Activated T-helper 2 cell treated with anti-CD3 and anti-CD28 coated beads, Interferon-gamma antibody, Interleukin-2, Interleukin-4, amounts not matched to agents 10 μg/mL and 5 μg/mL and 100 μg/mL, durations not matched to agents 14 hours and 24 hours and 36 hours (primary cell): Measurements from ENCODE around the gene MUC6. TPM values are rescaled to one million over a fixed set of nuclear protein-coding genes. Genes with fewer than 3 reads are reported as not detected.

Source experiments
- DNase-seq: peaks from one replicate; pipeline ENCODE4 v3.0.0; 2021; ENCODE audit warnings: low spot score
- H3K27ac Mint-ChIP-seq: one replicate; pipeline ENCODE4 v1.8.0; 2021; ENCODE audit warnings: mixed read lengths
- H3K27me3 Mint-ChIP-seq: one replicate; pipeline ENCODE4 v1.8.0; 2021; ENCODE audit warnings: low read depth, mixed read lengths
- H3K36me3 Mint-ChIP-seq: one replicate; pipeline ENCODE4 v1.8.0; 2021; ENCODE audit warnings: low read depth, mixed read lengths
- H3K4me1 Mint-ChIP-seq: one replicate; pipeline ENCODE4 v1.8.0; 2021; ENCODE audit warnings: low read depth, mixed read lengths
- H3K4me3 Mint-ChIP-seq: one replicate; pipeline ENCODE4 v1.8.0; 2021; ENCODE audit warnings: low read depth, mild to moderate bottlenecking, moderate library complexity, mixed read lengths
- H3K9me3 Mint-ChIP-seq: one replicate; pipeline ENCODE4 v1.8.0; 2021; ENCODE audit warnings: mixed read lengths
- intact Hi-C: fragments of 100-400 bp; cut with micrococcal nuclease; formaldehyde crosslinking; loops from one replicate; pipeline ENCODE4 v1.15.1; 2023
- total RNA-seq: library from RNA; stranded (reverse); gene quantifications from 2 replicates; pipeline ENCODE4 v1.2.3, GENCODE V29; 2022

Gene MUC6
- total RNA-seq, 1 donor from 2014 or later: not detected

- H3K27ac Mint-ChIP-seq: no peak overlapping the region
- no peak overlapping the region for H3K4me3 Mint-ChIP-seq
- no peak for DNase-seq
- peaks cover 8% of the 10 kb centered on the region for H3K27me3 Mint-ChIP-seq
- intact Hi-C loops: no loop called here
- no peaks in the 10 kb centered on the region for H3K4me1 Mint-ChIP-seq
- H3K9me3 Mint-ChIP-seq: no peaks in the 10 kb centered on the region
- no peaks in the 10 kb centered on the region for H3K36me3 Mint-ChIP-seq
Observed at GRCh38 chr11:1042626-1043562, 6.4 kb upstream of the MUC6 start.

GRCh38 chr11:1041936-1042608 lies 5.6 kb upstream of the MUC6 start:
- Mint-ChIP-seq H3K4me3 (no peak overlapping the region), H3K27ac (no peak overlapping the region), H3K27me3 (peaks cover 8% of the 10 kb centered on the region), H3K4me1 (no peaks in the 10 kb centered on the region), H3K36me3 (no peaks in the 10 kb centered on the region), H3K9me3 (no peaks in the 10 kb centered on the region)
- DNase-seq: no peak
- intact Hi-C loops: no loop called here

- DNase-seq: no peak
- Mint-ChIP-seq H3K4me1 (no peaks in the 10 kb centered on the region), H3K27me3 (peaks cover 6% of the 10 kb centered on the region), H3K9me3 (no peaks in the 10 kb centered on the region), H3K36me3 (no peaks in the 10 kb centered on the region), H3K27ac (no peak overlapping the region), H3K4me3 (no peak overlapping the region)
- intact Hi-C loops: no loop called here
Observed at GRCh38 chr11:1041471-1041870, 5.0 kb upstream of the MUC6 start.

- H3K27me3 Mint-ChIP-seq: peaks cover 2% of the 10 kb centered on the region
- no peak overlapping the region for H3K27ac Mint-ChIP-seq
- no peaks in the 10 kb centered on the region for H3K36me3 Mint-ChIP-seq
- H3K4me1 Mint-ChIP-seq: no peaks in the 10 kb centered on the region
- intact Hi-C loops: no loop called here
- no peaks in the 10 kb centered on the region for H3K9me3 Mint-ChIP-seq
- no peak for DNase-seq
- H3K4me3 Mint-ChIP-seq: no peak overlapping the region
Observed at GRCh38 chr11:1041149-1041467, 4.6 kb upstream of the MUC6 start.

- Mint-ChIP-seq H3K4me3 (no peak overlapping the region), H3K36me3 (no peaks in the 10 kb centered on the region), H3K27me3 (peaks cover 2% of the 10 kb centered on the region), H3K27ac (no peak overlapping the region), H3K4me1 (no peaks in the 10 kb centered on the region), H3K9me3 (no peaks in the 10 kb centered on the region)
- intact Hi-C loops: no loop called here
- no peak for DNase-seq
Observed at GRCh38 chr11:1040428-1041148, 4.1 kb upstream of the MUC6 start.

GRCh38 chr11:1039481-1040427 lies 3.2 kb upstream of the MUC6 start:
- Mint-ChIP-seq H3K9me3 (no peaks in the 10 kb centered on the region), H3K27me3 (no peaks in the 10 kb centered on the region), H3K4me1 (no peaks in the 10 kb centered on the region), H3K27ac (no peak overlapping the region), H3K4me3 (no peak overlapping the region), H3K36me3 (no peaks in the 10 kb centered on the region)
- intact Hi-C loops: no loop called here
- DNase-seq: no peak

GRCh38 chr11:1038921-1039320 lies 2.4 kb upstream of the MUC6 start:
- no peak overlapping the region for H3K27ac Mint-ChIP-seq
- no peaks in the 10 kb centered on the region for H3K4me1 Mint-ChIP-seq
- H3K4me3 Mint-ChIP-seq: no peak overlapping the region
- intact Hi-C loops: no loop called here
- H3K27me3 Mint-ChIP-seq: no peaks in the 10 kb centered on the region
- H3K9me3 Mint-ChIP-seq: no peaks in the 10 kb centered on the region
- H3K36me3 Mint-ChIP-seq: no peaks in the 10 kb centered on the region
- no peak for DNase-seq

- Mint-ChIP-seq H3K27ac (no peak overlapping the region), H3K27me3 (no peaks in the 10 kb centered on the region), H3K4me1 (no peaks in the 10 kb centered on the region), H3K4me3 (no peak overlapping the region), H3K36me3 (no peaks in the 10 kb centered on the region), H3K9me3 (no peaks in the 10 kb centered on the region)
- intact Hi-C loops: no loop called here
- DNase-seq: no peak
Observed at GRCh38 chr11:1038361-1038760, 1.8 kb upstream of the MUC6 start.

- intact Hi-C loops: no loop called here
- H3K27me3 Mint-ChIP-seq: no peaks in the 10 kb centered on the region
- H3K9me3 Mint-ChIP-seq: no peaks in the 10 kb centered on the region
- no peak overlapping the region for H3K4me3 Mint-ChIP-seq
- H3K27ac Mint-ChIP-seq: no peak overlapping the region
- H3K4me1 Mint-ChIP-seq: no peaks in the 10 kb centered on the region
- H3K36me3 Mint-ChIP-seq: no peaks in the 10 kb centered on the region
- DNase-seq: no peak
Observed at GRCh38 chr11:1037506-1038055, 1.1 kb upstream of the MUC6 start.

GRCh38 chr11:1036931-1037330 lies 413 bp upstream of the MUC6 start:
- DNase-seq: no peak
- Mint-ChIP-seq H3K27me3 (no peaks in the 10 kb centered on the region), H3K27ac (no peak overlapping the region), H3K4me1 (no peaks in the 10 kb centered on the region), H3K4me3 (no peak overlapping the region), H3K36me3 (no peaks in the 10 kb centered on the region), H3K9me3 (no peaks in the 10 kb centered on the region)
- intact Hi-C loops: no loop called here

- Mint-ChIP-seq H3K36me3 (no peaks in the 10 kb centered on the region), H3K4me3 (no peak overlapping the region), H3K9me3 (no peaks in the 10 kb centered on the region), H3K27ac (no peak overlapping the region), H3K27me3 (no peaks in the 10 kb centered on the region), H3K4me1 (no peaks in the 10 kb centered on the region)
- DNase-seq: no peak
- intact Hi-C loops: no loop called here
Observed at GRCh38 chr11:1035577-1036283, 788 bp downstream of the MUC6 start.
